ENCODE data around the gene UCK1. TPM values are rescaled to one million over a fixed set of nuclear protein-coding genes. Genes with fewer than 3 reads are reported as not detected.

Gene UCK1
- total and polyA plus RNA-seq, 2 of the 8 experiments (the other 6 are each of a cell fraction or from before 2014, with no cell fraction given), result 35.1 to 42.0 TPM

- Histone ChIP-seq H3K14ac (ENCODE audit: insufficient read length) (no peak overlapping the region), H2AFZ (ENCODE audit: low read length) (no peak overlapping the region)
- TF ChIP-seq EGR1 (IDR thresholded peaks at IDR 0.05; ENCODE audit: borderline replicate concordance, low read depth, low read length), result no peak
- TF ChIP-seq ZNF274 (IDR thresholded peaks at IDR 0.05; ENCODE audit: borderline replicate concordance, extremely low read depth, low read length), result no peak
- TF ChIP-seq POU5F1 (IDR thresholded peaks at IDR 0.05; ENCODE audit: low read depth, low read length), result no peak
Measured at GRCh38 chr9:131552030-131552429, 21.0 kb upstream of the UCK1 start.

More at GRCh38 chr9:131552030-131552429, 21.0 kb upstream of the UCK1 start:
- H3K9ac ChIP-seq (replicated peaks in 1 of 4; ENCODE audit: extremely low read depth in 1 of 4, low read depth in 3 of 4, low read length in 3 of 4), result no peak overlapping the region
- H2BK20ac ChIP-seq (ENCODE audit: low read length), result no peak overlapping the region
- ChIA-PET POLR2A (ENCODE audit: partially characterized antibody) (no interaction called here), CTCF (ENCODE audit: partially characterized antibody) (interaction anchor here (1.1 kb wide), 1 partner anchor 25 kb away, joined by 3 read pairs; no protein-coding TSS in a partner anchor)
- DNase-seq (ENCODE audit: low read depth in 1 of 2, low spot score in 2 of 2), result no peak
- H3K4me3 ChIP-seq (ENCODE audit: extremely low read depth in 1 of 4, insufficient read depth in 2 of 4, low read depth in 3 of 4, low read length in 4 of 4), result no peak overlapping the region
- peaks cover 7 to 14% of the 10 kb centered on the region in 2 experiments for H3K9me3 ChIP-seq (ENCODE audit: insufficient read depth in 2 of 2, low read depth in 1 of 2, low read length in 1 of 2)
- H4K8ac ChIP-seq (ENCODE audit: extremely low read depth, insufficient read depth, low read length), result no peak overlapping the region
- H2BK15ac ChIP-seq (ENCODE audit: low read length), result no peak overlapping the region
- no peak overlapping the region for H2BK120ac ChIP-seq (replicated peaks; ENCODE audit: low read depth, low read length)
- WGBS, 2 experiments (ENCODE audit: extremely low coverage in 1 of 2, insufficient coverage in 1 of 2, insufficient read length in 1 of 2, insufficient replicate concordance in 2 of 2, low coverage in 1 of 2, low lambda C conversion rate in 2 of 2, missing lambda C conversion rate in 1 of 2), result 79% methylated on average over 6 of the region's 6 CpGs; no CpG with 5 or more reads in 1 of the 2 experiments
- no peak for FAIRE-seq
- no peak overlapping the region for H3K23ac ChIP-seq (ENCODE audit: insufficient read length)
- H3K56ac ChIP-seq (replicated peaks; ENCODE audit: insufficient read length, low read depth, low read length), result no peak overlapping the region
- H2BK12ac ChIP-seq (ENCODE audit: low read depth, low read length), result no peak overlapping the region
- no peak overlapping the region for H2AK5ac ChIP-seq (ENCODE audit: low read depth, low read length)
- no peak overlapping the region for H3K27ac ChIP-seq (ENCODE audit: low read depth, low read length)
- H3K4ac ChIP-seq (replicated peaks; ENCODE audit: insufficient read length, low read depth, low read length), result no peak overlapping the region
- peaks cover 0 to 1% (median 0%) of the 10 kb centered on the region in 4 experiments; a peak in 3 of 7 replicates for H3K4me1 ChIP-seq (replicated peaks in 1 of 4; ENCODE audit: control insufficient read depth in 3 of 4, insufficient read depth in 4 of 4, low read length in 3 of 4)
- no peak overlapping the region for H2BK5ac ChIP-seq (ENCODE audit: low read depth, low read length)
- H3K4me2 ChIP-seq (ENCODE audit: insufficient read depth in 1 of 2, low read depth in 2 of 2, low read length in 2 of 2), result no peak overlapping the region
- no peaks in the 10 kb centered on the region for H3K36me3 ChIP-seq (ENCODE audit: control insufficient read depth in 2 of 4, insufficient read depth in 4 of 4, low read length in 3 of 4)
- no peak overlapping the region for H4K5ac ChIP-seq (ENCODE audit: insufficient read length, low read depth, low read length)
- H3K79me1 ChIP-seq (ENCODE audit: low read depth, low read length), result no peaks in the 10 kb centered on the region
- peaks cover 15 to 42% (median 35%) of the 10 kb centered on the region in 4 experiments for H3K27me3 ChIP-seq (replicated peaks in 1 of 4; ENCODE audit: control insufficient read depth in 3 of 4, extremely low read depth in 1 of 4, insufficient read depth in 3 of 4, low read length in 3 of 4)
- peaks cover 11% of the 10 kb centered on the region; the same call in 1 of the 2 replicates for H3K23me2 ChIP-seq (ENCODE audit: low read depth, low read length)
- H4K91ac ChIP-seq (replicated peaks; ENCODE audit: insufficient read length, low read length), result no peak overlapping the region
- H4K20me1 ChIP-seq (replicated peaks in 1 of 2; ENCODE audit: control insufficient read depth in 1 of 2, insufficient read depth in 2 of 2, low read length in 2 of 2), result no peaks in the 10 kb centered on the region
- no peak overlapping the region for H3K18ac ChIP-seq (ENCODE audit: extremely low read depth, low read length)
- H3K79me2 ChIP-seq (ENCODE audit: control insufficient read depth in 1 of 2, insufficient read depth in 2 of 2, low read length in 2 of 2), result no peaks in the 10 kb centered on the region

Data from H1 (cell line).